ENCODE results near the gene STAB1. TPM values are rescaled to one million over a fixed set of nuclear protein-coding genes. Genes with fewer than 3 reads are reported as not detected.

STAB1 gene
- total and polyA plus RNA-seq, 12 donors: 17.4 to 231 (median 44.1) TPM

DNA sequence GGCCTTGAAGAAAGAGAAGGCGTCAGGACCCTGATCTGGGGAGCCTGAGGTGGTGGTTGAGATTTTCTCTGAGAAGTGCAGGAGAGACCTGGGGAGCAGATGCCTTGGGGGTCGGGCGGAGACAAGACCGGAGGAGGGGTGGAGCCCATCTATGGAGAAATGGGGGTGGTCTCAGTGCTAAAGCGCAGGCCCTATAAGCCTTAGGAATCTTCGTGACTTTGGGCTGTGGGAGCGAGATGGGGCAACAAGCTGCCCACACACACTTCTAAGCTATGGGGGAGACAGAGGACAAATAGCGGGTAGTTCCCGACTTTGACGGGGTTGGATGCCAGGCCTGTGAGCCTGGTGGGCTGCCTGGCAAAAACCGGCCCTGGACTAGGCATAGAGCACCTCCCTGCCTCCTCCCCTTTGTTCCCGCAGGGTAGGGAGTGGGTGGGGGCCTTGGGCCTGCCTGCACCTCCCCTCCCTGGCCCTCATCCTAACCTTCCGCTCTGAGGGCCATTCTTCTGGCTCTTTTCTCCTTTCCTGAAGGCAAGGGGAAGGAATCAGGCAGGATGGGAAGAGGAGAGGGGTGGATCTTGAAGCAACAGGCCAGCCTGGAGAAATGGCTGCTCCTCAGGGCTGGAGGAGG lies 38.9 kb upstream of the STAB1 start:
- peak in 1 of 2 donors; percentile 33 for DNase-seq
- no peaks in the 10 kb centered on the region for H3K9me3 ChIP-seq
- no peaks in the 10 kb centered on the region for H3K27me3 ChIP-seq
- TF ChIP-seq, protein P1, sequence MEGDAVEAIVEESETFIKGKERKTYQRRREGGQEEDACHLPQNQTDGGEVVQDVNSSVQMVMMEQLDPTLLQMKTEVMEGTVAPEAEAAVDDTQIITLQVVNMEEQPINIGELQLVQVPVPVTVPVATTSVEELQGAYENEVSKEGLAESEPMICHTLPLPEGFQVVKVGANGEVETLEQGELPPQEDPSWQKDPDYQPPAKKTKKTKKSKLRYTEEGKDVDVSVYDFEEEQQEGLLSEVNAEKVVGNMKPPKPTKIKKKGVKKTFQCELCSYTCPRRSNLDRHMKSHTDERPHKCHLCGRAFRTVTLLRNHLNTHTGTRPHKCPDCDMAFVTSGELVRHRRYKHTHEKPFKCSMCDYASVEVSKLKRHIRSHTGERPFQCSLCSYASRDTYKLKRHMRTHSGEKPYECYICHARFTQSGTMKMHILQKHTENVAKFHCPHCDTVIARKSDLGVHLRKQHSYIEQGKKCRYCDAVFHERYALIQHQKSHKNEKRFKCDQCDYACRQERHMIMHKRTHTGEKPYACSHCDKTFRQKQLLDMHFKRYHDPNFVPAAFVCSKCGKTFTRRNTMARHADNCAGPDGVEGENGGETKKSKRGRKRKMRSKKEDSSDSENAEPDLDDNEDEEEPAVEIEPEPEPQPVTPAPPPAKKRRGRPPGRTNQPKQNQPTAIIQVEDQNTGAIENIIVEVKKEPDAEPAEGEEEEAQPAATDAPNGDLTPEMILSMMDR (IDR thresholded peaks at IDR 0.05): no peak
- ATAC-seq: peak in 5 of 8 donors; percentile 5 to 20 (median 11)
- peak overlapping the region; percentile 88 to 99 (median 92) for H3K27ac ChIP-seq
- H3K4me1 ChIP-seq: peaks cover 17 to 34% (median 28%) of the 10 kb centered on the region in 9 donors
- H3K36me3 ChIP-seq: peaks cover 0 to 50% (median 27%) of the 10 kb centered on the region in 9 donors
- H3K4me3 ChIP-seq: peak overlapping the region; percentile 65 to 96 (median 80)
- intact Hi-C loops (cut with DNase I): loop anchor here in 3 of 10 donors (10.0 kb wide), 2 partner anchors 221 to 229 kb away; partner anchors contain the start of genes GNL3 (in 3 of the 3), PBRM1 (in 3 of the 3) and TWF2 (in 1 of the 3)
- WGBS, 2 donors: 8% methylated on average over 13 of the region's 13 CpGs

DNA sequence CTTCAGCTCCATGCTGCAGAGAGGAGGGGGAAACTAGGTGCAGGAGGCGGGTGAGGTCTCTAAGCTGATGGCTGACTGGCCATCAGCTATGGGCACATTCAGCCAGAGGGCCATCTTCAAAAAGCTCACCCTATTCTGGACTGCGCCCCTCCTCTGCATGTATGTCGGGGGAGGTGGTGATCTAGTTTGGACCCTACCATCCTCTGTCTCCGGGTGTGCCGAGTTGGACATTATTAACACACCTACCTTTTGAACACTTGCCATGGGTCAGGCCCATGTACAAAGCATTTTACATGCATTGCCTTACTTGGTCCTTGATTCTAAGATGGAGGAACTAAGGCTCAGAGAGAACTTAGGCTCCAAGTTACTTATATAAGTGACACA lies 38.3 kb upstream of the STAB1 start:
- WGBS, 2 donors: 64 to 74% methylated on average over 5 of the region's 5 CpGs
- H3K9me3 ChIP-seq: no peaks in the 10 kb centered on the region
- H3K4me3 ChIP-seq: peak overlapping the region in 9 of 10 donors; percentile 65 to 96 (median 80)
- H3K36me3 ChIP-seq: peaks cover 0 to 52% (median 30%) of the 10 kb centered on the region in 9 donors
- no peaks in the 10 kb centered on the region for H3K27me3 ChIP-seq
- intact Hi-C loops (cut with DNase I): loop anchor here in 3 of 10 donors (10.0 kb wide), 2 partner anchors 222 to 228 kb away; partner anchors contain the start of genes GNL3 (in 3 of the 3), PBRM1 (in 3 of the 3) and TWF2 (in 1 of the 3)
- H3K4me1 ChIP-seq: peaks cover 17 to 34% (median 28%) of the 10 kb centered on the region in 9 donors
- TF ChIP-seq, protein P1 (IDR thresholded peaks at IDR 0.05): no peak
- ATAC-seq (no peak), DNase-seq (no peak)
- peak overlapping the region; percentile 88 to 99 (median 92) for H3K27ac ChIP-seq

DNA sequence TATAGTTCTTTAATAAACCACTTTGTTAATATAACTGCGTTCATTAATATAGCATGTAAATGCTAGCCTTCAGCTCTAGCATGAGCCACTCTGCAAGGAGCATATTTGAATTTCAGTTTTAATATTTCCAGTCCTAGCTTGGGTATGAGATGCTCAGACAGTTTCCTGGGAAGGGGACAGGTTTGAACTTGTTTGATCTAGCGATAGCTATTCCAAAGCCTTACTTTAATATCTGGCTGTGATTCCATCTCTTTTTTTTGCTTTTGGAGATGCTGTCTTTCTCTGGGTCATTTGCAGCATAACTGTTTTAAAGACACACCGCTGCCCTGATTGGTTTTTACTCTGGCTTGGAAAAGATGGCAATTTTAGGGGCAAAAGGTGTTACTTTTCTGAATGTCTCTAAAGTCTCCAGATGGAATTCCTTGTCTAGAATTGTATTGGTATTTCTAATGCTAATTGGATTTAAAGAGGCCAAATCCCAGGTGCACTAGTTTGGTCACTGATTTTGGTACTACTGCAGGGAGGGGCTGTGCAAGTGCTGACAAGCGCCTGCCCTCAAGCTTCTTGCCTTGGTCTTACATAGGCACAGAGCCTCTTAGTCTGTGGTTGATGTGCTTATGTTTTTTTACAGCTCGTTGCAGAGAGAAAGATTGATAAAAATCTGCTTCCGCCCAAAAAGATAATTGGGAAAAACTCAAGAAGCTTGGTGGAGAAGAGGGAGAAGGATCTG lies 36.9 kb upstream of the STAB1 start:
- Histone ChIP-seq H3K27me3 (no peaks in the 10 kb centered on the region), H3K4me3 (no peak overlapping the region), H3K36me3 (peaks cover 0 to 61% (median 35%) of the 10 kb centered on the region in 9 donors), H3K27ac (no peak overlapping the region), H3K9me3 (no peaks in the 10 kb centered on the region), H3K4me1 (peaks cover 17 to 43% (median 28%) of the 10 kb centered on the region in 9 donors)
- intact Hi-C loops (cut with DNase I): loop anchor here in 3 of 10 donors (10.0 kb wide), 2 partner anchors 223 to 227 kb away; partner anchors contain the start of genes GNL3 (in 3 of the 3), PBRM1 (in 3 of the 3) and TWF2 (in 1 of the 3)
- WGBS, 2 donors: 77 to 78% methylated on average over 6 of the region's 6 CpGs
- DNase-seq: no peak
- no peak for ATAC-seq
- TF ChIP-seq, protein P1 (IDR thresholded peaks at IDR 0.05): no peak

Measured in heart right ventricle (tissue), 16 donors.